HepG2 (cell line): Measurements from ENCODE around the gene SLC16A4. TPM values are rescaled to one million over a fixed set of nuclear protein-coding genes. Genes with fewer than 3 reads are reported as not detected.

Source experiments
- ARHGAP35 ChIP-seq: sonication (generic); formaldehyde crosslinking; IDR thresholded peaks from 2 replicates; pipeline ENCODE4 v1.9.0; 2022; ENCODE audit warnings: mild to moderate bottlenecking, inconsistent platforms, moderate library complexity, missing genetic modification reagents, borderline replicate concordance
- ELF1 ChIP-seq: sonication (generic); formaldehyde crosslinking; IDR thresholded peaks from 2 replicates; pipeline ENCODE4 v1.4.0; 2020; ENCODE audit warnings: missing genetic modification reagents
- GATAD1 ChIP-seq: IDR thresholded peaks from 2 replicates; pipeline ENCODE4 v1.6.1; 2016; ENCODE audit warnings: missing genetic modification reagents, missing compliant biosample characterization
- GLI4 ChIP-seq: sonication (generic); formaldehyde crosslinking; IDR thresholded peaks from 2 replicates; pipeline ENCODE4 v1.5.1; 2020; ENCODE audit warnings: missing genetic modification reagents, mild to moderate bottlenecking, moderate library complexity, borderline replicate concordance
- MBNL3 ChIP-seq: fragments of 250-450 bp; sonication (Bioruptor Pico); conservative IDR thresholded peaks from 2 replicates; pipeline ENCODE4 v1.8.0; 2022; ENCODE audit warnings: mild to moderate bottlenecking, inconsistent platforms
- NR2F2 ChIP-seq: IDR thresholded peaks from 2 replicates; pipeline ENCODE4 v1.6.1; 2012; ENCODE audit warnings: low read depth, inconsistent platforms, borderline replicate concordance
- PAX8 ChIP-seq: sonication (generic); formaldehyde crosslinking; IDR thresholded peaks from 2 replicates; pipeline ENCODE4 v1.8.0; 2022; ENCODE audit warnings: mild to moderate bottlenecking, missing genetic modification reagents, borderline replicate concordance
- SIN3B ChIP-seq: fragments of 150-350 bp; IDR thresholded peaks from 2 replicates; pipeline ENCODE4 v1.6.1; 2014; ENCODE audit warnings: low read length
- ZKSCAN1 ChIP-seq: fragments of 150-350 bp; IDR thresholded peaks from 2 replicates; pipeline ENCODE4 v1.6.1; 2014; ENCODE audit warnings: low read length
- ZNF143 ChIP-seq: sonication (generic); formaldehyde crosslinking; IDR thresholded peaks from 2 replicates; pipeline ENCODE4 v1.4.0; 2020; ENCODE audit warnings: missing genetic modification reagents
- ZNF235 ChIP-seq: sonication (generic); formaldehyde crosslinking; IDR thresholded peaks from 2 replicates; pipeline ENCODE4 v1.8.1; 2023; ENCODE audit warnings: mild to moderate bottlenecking, missing genetic modification reagents, borderline replicate concordance
- ZNF460 ChIP-seq: sonication (generic); formaldehyde crosslinking; IDR thresholded peaks from 2 replicates; pipeline ENCODE4 v1.5.1; 2020; ENCODE audit warnings: missing genetic modification reagents, mild to moderate bottlenecking, borderline replicate concordance
- polyA plus RNA-seq, 8 experiments: library from polyadenylated mRNA; depleted of rRNA in 3 of 8; stranded (reverse) in 7 of 8; unstranded in 1 of 8; fragments of >200 nt; fragmentation: Illumina TruSeq in 4 of 8; extraction: Trizol in 4 of 8; gene quantifications; 2 replicates each; pipeline versions ENCODE4 v1.2.1 to v1.2.3, GENCODE V29; 2011 to 2016; ENCODE audit warnings: low read depth in 4 of 8, missing spikeins in 1 of 8, mixed read lengths in 1 of 8; ENCODE audit not compliant: insufficient read depth in 1 of 8
- total RNA-seq, 5 experiments: library from RNA; depleted of rRNA; stranded (reverse); fragments of >200 nt; fragmentation: Illumina TruSeq; extraction: Trizol; gene quantifications; 2 replicates each; pipeline ENCODE4 v1.2.3, GENCODE V29; 2016; ENCODE audit warnings: low read depth in 1 of 5
- TF ChIP-seq, protein P1 (sequence below): sonication (generic); formaldehyde crosslinking; conservative IDR thresholded peaks from 2 replicates; pipeline ENCODE4 v1.4.0; 2020; ENCODE audit warnings: missing genetic modification reagents
- TF ChIP-seq, protein P2 (sequence below): sonication (generic); formaldehyde crosslinking; conservative IDR thresholded peaks from 2 replicates; pipeline ENCODE4 v1.8.0; 2022; ENCODE audit warnings: missing genetic modification reagents
- TF ChIP-seq, protein P3 (sequence below), 2 experiments: sonication (generic) in 1 of 2; formaldehyde crosslinking in 1 of 2; IDR thresholded peaks; 2 replicates each; pipeline versions ENCODE4 v1.4.0 to v1.6.1; 2016 to 2020; ENCODE audit warnings: borderline replicate concordance in 1 of 2, low read depth in 1 of 2, mild to moderate bottlenecking in 1 of 2, missing genetic modification reagents in 1 of 2
- TF ChIP-seq, protein P4 (sequence below): sonication (generic); formaldehyde crosslinking; IDR thresholded peaks from 2 replicates; pipeline ENCODE4 v1.4.0; 2020; ENCODE audit warnings: missing genetic modification reagents

Gene SLC16A4
- total and polyA plus RNA-seq, 2 of the 13 experiments (the other 11 are each of a cell fraction or from before 2014, with no cell fraction given) = 1.1 to 1.5 TPM

DNA sequence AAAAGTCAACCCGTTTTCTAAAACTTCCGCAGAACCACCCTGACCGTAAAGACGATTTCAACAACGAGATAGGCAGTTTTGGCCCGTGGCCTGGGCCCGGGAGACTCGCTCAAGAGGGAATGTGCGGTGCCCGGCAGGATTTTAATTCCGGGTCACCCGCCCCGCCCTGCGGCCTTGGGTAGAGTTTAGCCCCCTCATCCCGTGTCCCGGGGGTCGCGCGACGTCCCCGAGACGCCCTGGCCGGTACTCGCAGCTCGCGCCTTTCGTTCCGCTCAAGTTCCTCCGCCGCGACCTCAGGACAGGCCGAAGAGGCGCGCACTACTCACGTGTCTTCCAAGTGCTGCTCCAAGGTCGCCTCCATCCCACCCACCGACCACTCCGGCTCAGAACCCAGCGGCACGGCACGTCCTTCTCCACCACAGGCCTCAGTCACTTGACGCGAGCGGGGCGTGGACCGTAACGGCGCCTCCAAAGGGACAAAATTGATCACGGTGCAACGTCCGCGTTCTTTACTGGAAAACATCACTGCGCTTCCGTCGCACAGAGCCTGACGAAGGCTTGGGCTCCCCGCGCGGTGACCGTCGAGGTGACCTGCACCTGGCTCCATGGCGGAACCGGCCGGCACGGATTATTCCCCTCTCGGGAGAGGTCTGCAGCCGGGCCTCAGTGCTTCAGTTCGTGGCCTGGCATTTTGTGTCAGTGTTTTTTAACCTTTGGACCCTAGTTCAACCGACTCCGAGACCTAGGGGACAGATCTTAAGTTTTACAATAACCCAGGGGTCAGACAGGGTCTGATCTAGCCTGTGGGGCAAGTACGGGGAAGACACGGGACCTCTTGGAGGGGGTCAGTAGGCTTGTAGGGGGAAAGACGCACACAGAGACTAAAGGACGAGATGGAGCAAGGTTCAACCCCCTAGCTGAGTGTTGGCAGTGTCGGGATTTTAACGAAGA is 16.7 kb upstream of the SLC16A4 start, which contains the start of gene LAMTOR5 (continued):
- 0 out of 2 replicates have a peak, but pooled peaks have one; percentile 38 for TF ChIP-seq ZKSCAN1
- no peak for TF ChIP-seq ZNF235 (CRISPR knock-in tag)
- TF ChIP-seq ARHGAP35 = peak; percentile 63
- TF ChIP-seq, protein P1, sequence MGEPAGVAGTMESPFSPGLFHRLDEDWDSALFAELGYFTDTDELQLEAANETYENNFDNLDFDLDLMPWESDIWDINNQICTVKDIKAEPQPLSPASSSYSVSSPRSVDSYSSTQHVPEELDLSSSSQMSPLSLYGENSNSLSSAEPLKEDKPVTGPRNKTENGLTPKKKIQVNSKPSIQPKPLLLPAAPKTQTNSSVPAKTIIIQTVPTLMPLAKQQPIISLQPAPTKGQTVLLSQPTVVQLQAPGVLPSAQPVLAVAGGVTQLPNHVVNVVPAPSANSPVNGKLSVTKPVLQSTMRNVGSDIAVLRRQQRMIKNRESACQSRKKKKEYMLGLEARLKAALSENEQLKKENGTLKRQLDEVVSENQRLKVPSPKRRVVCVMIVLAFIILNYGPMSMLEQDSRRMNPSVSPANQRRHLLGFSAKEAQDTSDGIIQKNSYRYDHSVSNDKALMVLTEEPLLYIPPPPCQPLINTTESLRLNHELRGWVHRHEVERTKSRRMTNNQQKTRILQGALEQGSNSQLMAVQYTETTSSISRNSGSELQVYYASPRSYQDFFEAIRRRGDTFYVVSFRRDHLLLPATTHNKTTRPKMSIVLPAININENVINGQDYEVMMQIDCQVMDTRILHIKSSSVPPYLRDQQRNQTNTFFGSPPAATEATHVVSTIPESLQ (CRISPR knock-in tag) = no peak
- TF ChIP-seq, protein P2, sequence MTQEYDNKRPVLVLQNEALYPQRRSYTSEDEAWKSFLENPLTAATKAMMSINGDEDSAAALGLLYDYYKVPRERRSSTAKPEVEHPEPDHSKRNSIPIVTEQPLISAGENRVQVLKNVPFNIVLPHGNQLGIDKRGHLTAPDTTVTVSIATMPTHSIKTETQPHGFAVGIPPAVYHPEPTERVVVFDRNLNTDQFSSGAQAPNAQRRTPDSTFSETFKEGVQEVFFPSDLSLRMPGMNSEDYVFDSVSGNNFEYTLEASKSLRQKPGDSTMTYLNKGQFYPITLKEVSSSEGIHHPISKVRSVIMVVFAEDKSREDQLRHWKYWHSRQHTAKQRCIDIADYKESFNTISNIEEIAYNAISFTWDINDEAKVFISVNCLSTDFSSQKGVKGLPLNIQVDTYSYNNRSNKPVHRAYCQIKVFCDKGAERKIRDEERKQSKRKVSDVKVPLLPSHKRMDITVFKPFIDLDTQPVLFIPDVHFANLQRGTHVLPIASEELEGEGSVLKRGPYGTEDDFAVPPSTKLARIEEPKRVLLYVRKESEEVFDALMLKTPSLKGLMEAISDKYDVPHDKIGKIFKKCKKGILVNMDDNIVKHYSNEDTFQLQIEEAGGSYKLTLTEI = no peak
- TF ChIP-seq, protein P3, sequence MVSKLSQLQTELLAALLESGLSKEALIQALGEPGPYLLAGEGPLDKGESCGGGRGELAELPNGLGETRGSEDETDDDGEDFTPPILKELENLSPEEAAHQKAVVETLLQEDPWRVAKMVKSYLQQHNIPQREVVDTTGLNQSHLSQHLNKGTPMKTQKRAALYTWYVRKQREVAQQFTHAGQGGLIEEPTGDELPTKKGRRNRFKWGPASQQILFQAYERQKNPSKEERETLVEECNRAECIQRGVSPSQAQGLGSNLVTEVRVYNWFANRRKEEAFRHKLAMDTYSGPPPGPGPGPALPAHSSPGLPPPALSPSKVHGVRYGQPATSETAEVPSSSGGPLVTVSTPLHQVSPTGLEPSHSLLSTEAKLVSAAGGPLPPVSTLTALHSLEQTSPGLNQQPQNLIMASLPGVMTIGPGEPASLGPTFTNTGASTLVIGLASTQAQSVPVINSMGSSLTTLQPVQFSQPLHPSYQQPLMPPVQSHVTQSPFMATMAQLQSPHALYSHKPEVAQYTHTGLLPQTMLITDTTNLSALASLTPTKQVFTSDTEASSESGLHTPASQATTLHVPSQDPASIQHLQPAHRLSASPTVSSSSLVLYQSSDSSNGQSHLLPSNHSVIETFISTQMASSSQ (IDR thresholded peaks at IDR 0.05; ENCODE audit: low read depth) = 0 out of 2 replicates have a peak, but pooled peaks have one; percentile 21
- TF ChIP-seq, protein P3 (CRISPR knock-in tag; IDR thresholded peaks at IDR 0.05; ENCODE audit: borderline replicate concordance) = peak; percentile 90
- peak; percentile 95 for TF ChIP-seq ELF1 (CRISPR knock-in tag)
- peak; percentile 75; the same call in 1 of the 2 replicates for TF ChIP-seq SIN3B
- peak; percentile 55; the same call in 1 of the 2 replicates for TF ChIP-seq ZNF460 (CRISPR knock-in tag)
- peak; percentile 63; the same call in 1 of the 2 replicates for TF ChIP-seq ZNF143 (CRISPR knock-in tag)
- no peak for TF ChIP-seq MBNL3 (CRISPR knock-in tag)
- TF ChIP-seq, protein P4, sequence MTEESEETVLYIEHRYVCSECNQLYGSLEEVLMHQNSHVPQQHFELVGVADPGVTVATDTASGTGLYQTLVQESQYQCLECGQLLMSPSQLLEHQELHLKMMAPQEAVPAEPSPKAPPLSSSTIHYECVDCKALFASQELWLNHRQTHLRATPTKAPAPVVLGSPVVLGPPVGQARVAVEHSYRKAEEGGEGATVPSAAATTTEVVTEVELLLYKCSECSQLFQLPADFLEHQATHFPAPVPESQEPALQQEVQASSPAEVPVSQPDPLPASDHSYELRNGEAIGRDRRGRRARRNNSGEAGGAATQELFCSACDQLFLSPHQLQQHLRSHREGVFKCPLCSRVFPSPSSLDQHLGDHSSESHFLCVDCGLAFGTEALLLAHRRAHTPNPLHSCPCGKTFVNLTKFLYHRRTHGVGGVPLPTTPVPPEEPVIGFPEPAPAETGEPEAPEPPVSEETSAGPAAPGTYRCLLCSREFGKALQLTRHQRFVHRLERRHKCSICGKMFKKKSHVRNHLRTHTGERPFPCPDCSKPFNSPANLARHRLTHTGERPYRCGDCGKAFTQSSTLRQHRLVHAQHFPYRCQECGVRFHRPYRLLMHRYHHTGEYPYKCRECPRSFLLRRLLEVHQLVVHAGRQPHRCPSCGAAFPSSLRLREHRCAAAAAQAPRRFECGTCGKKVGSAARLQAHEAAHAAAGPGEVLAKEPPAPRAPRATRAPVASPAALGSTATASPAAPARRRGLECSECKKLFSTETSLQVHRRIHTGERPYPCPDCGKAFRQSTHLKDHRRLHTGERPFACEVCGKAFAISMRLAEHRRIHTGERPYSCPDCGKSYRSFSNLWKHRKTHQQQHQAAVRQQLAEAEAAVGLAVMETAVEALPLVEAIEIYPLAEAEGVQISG (CRISPR knock-in tag) = peak; percentile 95
- peak; percentile 85; the same call in 1 of the 2 replicates for TF ChIP-seq PAX8 (CRISPR knock-in tag)
- peak; percentile 97 for TF ChIP-seq GATAD1
- TF ChIP-seq GLI4 (CRISPR knock-in tag) = no peak; the same call in 1 of the 2 replicates
- TF ChIP-seq NR2F2 = no peak
